ENCODE measurements around the gene HOTAIR.

Gene HOTAIR

GRCh38 chr12:53999559-54000115, 24.9 kb upstream of the HOTAIR start:
- DNase-seq (ENCODE audit: low read depth) = no peak

- no peak for DNase-seq (ENCODE audit: low read depth)
Observed at GRCh38 chr12:53998900-53999236, 24.1 kb upstream of the HOTAIR start.

GRCh38 chr12:53998110-53998899, 23.6 kb upstream of the HOTAIR start:
- DNase-seq (ENCODE audit: low read depth) = no peak

- no peak for DNase-seq (ENCODE audit: low read depth)
Observed at GRCh38 chr12:53997204-53998109, 22.7 kb upstream of the HOTAIR start.

GRCh38 chr12:53996240-53997203, 21.8 kb upstream of the HOTAIR start:
- DNase-seq (ENCODE audit: low read depth) = no peak

GRCh38 chr12:53995378-53996239, 20.9 kb upstream of the HOTAIR start:
- DNase-seq (ENCODE audit: low read depth) = no peak

GRCh38 chr12:53995002-53995377, 20.2 kb upstream of the HOTAIR start:
- no peak for DNase-seq (ENCODE audit: low read depth)

- DNase-seq (ENCODE audit: low read depth) = no peak
Observed at GRCh38 chr12:53994264-53995001, 19.7 kb upstream of the HOTAIR start.

GRCh38 chr12:53994009-53994263, 19.2 kb upstream of the HOTAIR start:
- DNase-seq (ENCODE audit: low read depth) = no peak

- DNase-seq (ENCODE audit: low read depth) = no peak
Observed at GRCh38 chr12:53993162-53994008, 18.6 kb upstream of the HOTAIR start.

- DNase-seq (ENCODE audit: low read depth) = no peak
Observed at GRCh38 chr12:53992377-53992889, 17.7 kb upstream of the HOTAIR start.

GRCh38 chr12:53991077-53991460, 16.3 kb upstream of the HOTAIR start:
- no peak for DNase-seq (ENCODE audit: low read depth)

GRCh38 chr12:53990311-53991076, 15.7 kb upstream of the HOTAIR start:
- DNase-seq (ENCODE audit: low read depth) = no peak

GRCh38 chr12:53989227-53990113, 14.7 kb upstream of the HOTAIR start:
- DNase-seq (ENCODE audit: low read depth) = peak; percentile 6

- DNase-seq (ENCODE audit: low read depth) = no peak
Observed at GRCh38 chr12:53988541-53989226, 13.9 kb upstream of the HOTAIR start.

- no peak for DNase-seq (ENCODE audit: low read depth)
Observed at GRCh38 chr12:53987787-53988230, 13.1 kb upstream of the HOTAIR start.
